ENCODE data around the gene INO80.

INO80 gene

GRCh38 chr15:41013691-41014414 is 102.2 kb downstream of the INO80 start:
- DNase-seq (ENCODE audit: low spot score) = peak; percentile 42
- TF ChIP-seq CTCF (IDR thresholded peaks at IDR 0.05; ENCODE audit: extremely low read depth, missing control alignments) = no peak

- no peak for DNase-seq (ENCODE audit: low spot score)
- TF ChIP-seq CTCF (IDR thresholded peaks at IDR 0.05; ENCODE audit: extremely low read depth, missing control alignments) = no peak
Measured at GRCh38 chr15:41011055-41011815, 104.8 kb downstream of the INO80 start.

GRCh38 chr15:41010345-41010744 is 105.7 kb downstream of the INO80 start:
- TF ChIP-seq CTCF (IDR thresholded peaks at IDR 0.05; ENCODE audit: extremely low read depth, missing control alignments) = no peak
- DNase-seq (ENCODE audit: low spot score) = no peak

- no peak for DNase-seq (ENCODE audit: low spot score)
- TF ChIP-seq CTCF (IDR thresholded peaks at IDR 0.05; ENCODE audit: extremely low read depth, missing control alignments) = no peak
Measured at GRCh38 chr15:41006479-41006878, 109.6 kb downstream of the INO80 start.

- DNase-seq (ENCODE audit: low spot score) = no peak
- no peak for TF ChIP-seq CTCF (IDR thresholded peaks at IDR 0.05; ENCODE audit: extremely low read depth, missing control alignments)
Measured at GRCh38 chr15:41004490-41004889, 111.6 kb downstream of the INO80 start.

- DNase-seq (ENCODE audit: low spot score) = no peak
- TF ChIP-seq CTCF (IDR thresholded peaks at IDR 0.05; ENCODE audit: extremely low read depth, missing control alignments) = no peak
Measured at GRCh38 chr15:41001524-41002214, 114.4 kb downstream of the INO80 start.

GRCh38 chr15:40999190-40999589 is 116.9 kb downstream of the INO80 start:
- DNase-seq (ENCODE audit: low spot score) = no peak
- no peak for TF ChIP-seq CTCF (IDR thresholded peaks at IDR 0.05; ENCODE audit: extremely low read depth, missing control alignments)
